Glomerular endothelial cell (primary cell): ENCODE data around the gene RBMY1E. TPM values are rescaled to one million over a fixed set of nuclear protein-coding genes. Genes with fewer than 3 reads are reported as not detected.
"Not testable (repeated sequence)": the region's sequence is repeated elsewhere in the genome, so short reads cannot be mapped to it uniquely, and the experiment has no call there.

Experiments used
- DNase-seq: peaks from one replicate; pipeline ENCODE4 v3.0.0-alpha.2; 2011; ENCODE audit warnings: low read depth, low spot score; ENCODE audit errors: extremely low read depth
- total RNA-seq: library from RNA; depleted of rRNA; stranded (reverse); fragments of >200 nt; gene quantifications from 2 replicates; pipeline ENCODE4 v1.2.3, GENCODE V29; 2015

RBMY1E gene
- not detected in 2 replicates for total RNA-seq

DNA sequence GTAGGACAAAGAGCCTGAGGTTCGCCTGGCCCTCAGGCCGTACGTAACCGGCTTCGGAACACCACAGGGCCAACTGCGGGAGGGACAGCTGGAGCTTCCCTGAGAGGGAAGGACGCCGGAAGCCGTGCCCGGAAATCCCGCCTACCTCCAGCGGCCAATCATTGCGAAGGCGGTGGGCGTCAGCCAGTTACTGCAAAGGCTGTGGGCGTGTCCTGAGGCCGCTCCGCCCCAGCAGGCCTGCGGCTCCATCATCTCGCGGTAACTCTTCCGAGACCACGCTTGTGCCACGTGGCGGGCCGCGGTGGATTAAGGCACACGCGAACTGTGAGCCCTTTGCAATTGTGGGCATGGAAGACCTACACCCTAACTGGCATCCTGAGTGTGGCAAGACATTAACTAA, at the start of gene RBMY1E:
Gene RBMY1E, minus strand, starts transcription at position 101 of the 400 bp plus-strand sequence. CDS start 1,978 bp downstream, outside the sequence.
- DNase-seq, result not testable (repeated sequence)

DNA sequence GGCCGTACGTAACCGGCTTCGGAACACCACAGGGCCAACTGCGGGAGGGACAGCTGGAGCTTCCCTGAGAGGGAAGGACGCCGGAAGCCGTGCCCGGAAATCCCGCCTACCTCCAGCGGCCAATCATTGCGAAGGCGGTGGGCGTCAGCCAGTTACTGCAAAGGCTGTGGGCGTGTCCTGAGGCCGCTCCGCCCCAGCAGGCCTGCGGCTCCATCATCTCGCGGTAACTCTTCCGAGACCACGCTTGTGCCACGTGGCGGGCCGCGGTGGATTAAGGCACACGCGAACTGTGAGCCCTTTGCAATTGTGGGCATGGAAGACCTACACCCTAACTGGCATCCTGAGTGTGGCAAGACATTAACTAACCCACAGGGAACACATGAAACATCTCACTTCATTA, 23.4 kb downstream of the RBMY1E start, which contains the start of gene RBMY1D:
Gene RBMY1D, minus strand, starts transcription at position 101 of the 400 bp plus-strand sequence. CDS start 2,013 bp downstream, outside the sequence.
- DNase-seq, result not testable (repeated sequence)

GRCh38 chrY:21869407-21870076, 48.3 kb downstream of the RBMY1E start:
- DNase-seq, result not testable (repeated sequence)

Other genes with a start within 250 kb of the RBMY1E start
- not detected in 2 replicates for gene RBMY1D, start 23.5 kb downstream of the RBMY1E start, total RNA-seq